ENCODE measurements around the gene OSBPL5. TPM values are rescaled to one million over a fixed set of nuclear protein-coding genes. Genes with fewer than 3 reads are reported as not detected.

Gene OSBPL5
- total RNA-seq, 4 donors from 2014 or later: 12.9 to 64.2 (median 22.3) TPM

DNA sequence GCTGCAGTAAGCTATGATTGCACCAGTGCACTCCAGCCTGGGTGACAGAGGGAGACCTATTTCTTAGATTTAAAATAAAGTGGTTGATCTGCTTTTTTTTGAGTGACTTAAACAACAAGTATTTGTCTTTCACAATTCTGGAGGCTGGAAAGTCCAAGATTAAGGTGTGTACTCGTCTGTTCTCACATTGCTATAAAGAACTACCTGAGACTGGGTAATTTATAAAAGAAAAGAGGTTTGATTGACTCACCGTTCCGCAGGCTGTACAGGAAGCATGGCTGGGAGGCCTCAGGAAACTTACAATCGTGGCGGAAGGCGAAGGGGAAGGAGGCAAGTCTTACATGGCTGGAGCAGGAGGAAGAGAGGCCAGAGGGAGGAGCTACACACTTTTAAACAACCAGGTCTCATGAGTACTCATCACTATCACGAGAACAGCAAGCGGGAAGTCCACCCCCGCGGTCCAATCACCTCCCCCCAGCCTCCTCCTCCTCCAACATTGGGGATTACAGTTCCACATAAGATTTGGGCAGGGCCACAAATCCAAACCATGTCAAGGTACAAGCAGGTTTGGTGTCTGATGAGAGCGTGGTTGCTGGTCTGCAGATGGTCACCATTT lies 19.7 kb upstream of the OSBPL5 start:
- TF ChIP-seq, protein P1, sequence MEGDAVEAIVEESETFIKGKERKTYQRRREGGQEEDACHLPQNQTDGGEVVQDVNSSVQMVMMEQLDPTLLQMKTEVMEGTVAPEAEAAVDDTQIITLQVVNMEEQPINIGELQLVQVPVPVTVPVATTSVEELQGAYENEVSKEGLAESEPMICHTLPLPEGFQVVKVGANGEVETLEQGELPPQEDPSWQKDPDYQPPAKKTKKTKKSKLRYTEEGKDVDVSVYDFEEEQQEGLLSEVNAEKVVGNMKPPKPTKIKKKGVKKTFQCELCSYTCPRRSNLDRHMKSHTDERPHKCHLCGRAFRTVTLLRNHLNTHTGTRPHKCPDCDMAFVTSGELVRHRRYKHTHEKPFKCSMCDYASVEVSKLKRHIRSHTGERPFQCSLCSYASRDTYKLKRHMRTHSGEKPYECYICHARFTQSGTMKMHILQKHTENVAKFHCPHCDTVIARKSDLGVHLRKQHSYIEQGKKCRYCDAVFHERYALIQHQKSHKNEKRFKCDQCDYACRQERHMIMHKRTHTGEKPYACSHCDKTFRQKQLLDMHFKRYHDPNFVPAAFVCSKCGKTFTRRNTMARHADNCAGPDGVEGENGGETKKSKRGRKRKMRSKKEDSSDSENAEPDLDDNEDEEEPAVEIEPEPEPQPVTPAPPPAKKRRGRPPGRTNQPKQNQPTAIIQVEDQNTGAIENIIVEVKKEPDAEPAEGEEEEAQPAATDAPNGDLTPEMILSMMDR (IDR thresholded peaks at IDR 0.05; ENCODE audit: low read depth): no peak

DNA sequence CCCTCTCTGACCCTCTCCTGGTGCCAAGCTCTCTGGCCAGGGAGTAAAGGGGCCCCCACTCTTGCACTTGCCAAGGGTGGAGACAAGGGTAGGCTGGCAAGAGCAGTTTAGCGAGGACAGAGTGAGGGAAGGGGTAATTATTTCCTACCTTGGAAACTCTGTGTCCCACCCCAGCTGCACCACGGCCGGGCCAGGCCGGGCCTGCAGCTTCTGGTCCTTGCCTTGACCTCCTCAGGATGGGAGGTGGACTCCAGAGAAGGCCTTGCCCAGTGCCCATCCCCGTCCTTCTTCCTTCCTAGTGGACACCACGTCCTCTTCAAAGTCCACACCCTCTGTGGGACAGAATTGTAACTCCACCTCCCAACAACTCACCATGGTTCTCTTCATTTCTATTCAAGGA lies 18.4 kb upstream of the OSBPL5 start:
- TF ChIP-seq, protein P1 (IDR thresholded peaks at IDR 0.05; ENCODE audit: low read depth): no peak

DNA sequence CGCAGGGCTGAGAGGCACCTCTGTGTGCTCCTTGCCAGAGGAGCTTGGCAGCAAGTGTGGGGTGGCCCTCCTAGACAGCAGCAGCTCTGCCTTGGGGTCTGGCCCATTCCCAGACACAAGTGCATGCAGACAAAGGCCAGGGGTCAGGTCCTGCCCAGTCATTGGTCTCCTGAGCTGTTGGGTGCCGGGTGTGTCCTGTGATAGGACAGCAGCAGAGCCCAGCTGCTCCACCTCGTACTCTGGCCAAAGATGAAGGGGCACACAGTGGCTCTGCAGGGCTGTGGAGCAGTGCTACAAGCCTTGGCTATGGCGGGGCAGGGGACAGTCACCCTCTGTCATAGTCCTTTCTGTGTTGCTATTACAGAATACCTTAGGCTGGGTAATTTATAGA lies 17.3 kb upstream of the OSBPL5 start:
- TF ChIP-seq, protein P1 (IDR thresholded peaks at IDR 0.05; ENCODE audit: low read depth): no peak

DNA sequence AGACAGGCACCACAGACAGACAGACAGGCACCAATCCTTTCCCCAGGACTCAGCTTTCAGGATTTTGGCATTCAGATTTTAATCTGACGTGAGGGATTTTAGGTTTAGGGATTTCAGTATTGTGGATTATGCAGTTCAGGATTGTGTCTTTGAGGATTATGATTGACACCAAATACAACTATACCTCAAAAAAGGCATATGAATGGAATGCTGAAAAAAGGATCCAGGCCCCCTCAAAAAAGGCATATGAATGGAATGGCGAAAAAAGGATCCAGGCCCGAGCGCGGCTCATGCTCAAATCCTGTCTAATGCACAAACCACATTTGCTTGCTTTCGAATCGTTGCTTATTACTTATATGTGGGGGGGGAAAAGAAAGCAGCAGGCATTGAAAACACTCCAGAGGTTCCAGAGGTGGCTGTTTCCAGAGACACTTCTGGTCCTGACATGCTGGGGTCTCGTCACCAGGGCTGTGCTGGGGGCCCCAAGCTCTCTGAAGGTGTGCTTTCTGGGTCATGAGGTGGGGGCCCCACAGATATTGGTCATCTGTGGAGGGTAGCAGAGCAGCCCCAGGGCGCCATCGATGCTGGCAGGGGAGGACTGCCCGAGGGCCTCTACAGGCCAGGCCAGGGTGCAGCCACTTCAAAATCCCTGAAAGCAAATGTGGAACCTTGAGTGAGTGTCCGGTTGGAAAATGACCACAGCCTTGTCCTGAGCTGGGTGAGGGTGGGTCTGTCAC lies 16.8 kb upstream of the OSBPL5 start:
- TF ChIP-seq, protein P1 (IDR thresholded peaks at IDR 0.05; ENCODE audit: low read depth): no peak

DNA sequence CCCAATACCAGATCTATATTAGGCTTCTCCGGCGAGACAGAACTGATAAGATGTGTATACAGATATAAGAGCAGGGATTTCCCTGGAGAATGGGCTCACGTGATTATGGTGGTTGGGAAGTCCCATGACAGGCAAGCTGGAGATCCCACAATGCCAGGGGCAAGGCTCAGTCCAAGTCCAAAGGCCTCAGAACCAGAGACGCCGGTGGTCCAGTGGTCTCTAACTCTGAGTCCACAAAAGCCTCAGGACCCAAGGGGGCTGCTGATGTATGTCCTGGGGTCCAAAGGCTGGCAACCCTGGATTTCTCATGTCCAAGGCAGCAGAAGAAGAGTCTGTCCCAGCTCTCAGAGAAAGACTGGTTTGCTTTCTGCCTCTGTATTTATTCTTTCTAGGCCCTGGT lies 15.8 kb upstream of the OSBPL5 start:
- TF ChIP-seq, protein P1 (IDR thresholded peaks at IDR 0.05; ENCODE audit: low read depth): no peak

DNA sequence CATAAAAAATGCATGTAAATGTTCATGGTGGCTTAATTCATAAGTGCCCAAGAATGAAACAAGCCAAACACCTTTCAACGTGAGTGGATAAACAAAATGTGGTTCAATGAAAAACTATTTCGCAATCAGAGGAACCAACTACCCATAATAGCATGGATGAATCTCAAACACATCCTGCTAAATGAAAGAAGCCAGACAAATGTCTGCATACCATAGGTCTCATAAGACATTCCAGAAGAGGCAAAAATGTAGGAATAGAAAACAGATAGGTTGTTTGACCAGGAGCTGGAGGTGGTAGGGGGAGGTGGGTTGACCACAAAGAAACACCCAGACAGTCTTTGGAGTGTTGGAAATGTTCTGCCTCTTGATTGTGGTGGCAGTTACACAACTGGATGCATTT lies 13.2 kb upstream of the OSBPL5 start:
- TF ChIP-seq, protein P1 (IDR thresholded peaks at IDR 0.05; ENCODE audit: low read depth): no peak

DNA sequence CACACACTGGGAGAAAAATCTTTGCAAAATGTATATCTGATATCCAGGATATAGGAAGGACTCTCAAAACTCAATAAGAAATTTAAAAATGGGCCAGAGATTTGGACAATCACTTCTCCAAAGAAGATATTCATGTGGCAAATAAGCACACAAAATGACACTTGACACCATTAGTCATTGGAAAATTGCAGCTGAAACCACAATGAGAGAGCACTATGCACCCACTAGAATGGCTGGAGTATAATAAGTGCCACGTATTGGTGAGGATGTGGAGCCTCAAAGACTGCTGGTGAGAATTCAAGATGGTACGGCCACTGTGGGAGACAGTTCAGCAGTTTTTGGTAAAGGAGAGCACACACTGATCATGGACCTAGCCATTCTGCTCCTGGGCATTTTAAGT lies 12.8 kb upstream of the OSBPL5 start:
- TF ChIP-seq, protein P1 (IDR thresholded peaks at IDR 0.05; ENCODE audit: low read depth): no peak

Data from subcutaneous adipose tissue (tissue), 4 donors.